NCI-H1417 treated with DMSO at 0.1 percent for 48 hours (cell line): ENCODE results near the gene CHRM3.
"Not testable (repeated sequence)": the region's sequence is repeated elsewhere in the genome, so short reads cannot be mapped to it uniquely, and the experiment has no call there.

Experiments used
- DNase-seq: peaks from one replicate; lab custom pipeline; 2025; lab: John Stamatoyannopoulos, UW

The CHRM3 gene

GRCh38 chr1:239386453-239387303, at the start of gene CHRM3:
CHRM3 (plus strand) TSS chr1:239386568; CDS start chr1:239907452, 520,884 bp downstream.
- peak; percentile 63 for DNase-seq

- no peak for DNase-seq
These were observed 48.5 kb upstream of the CHRM3 start for GRCh38 chr1:239337799-239338430.

DNA sequence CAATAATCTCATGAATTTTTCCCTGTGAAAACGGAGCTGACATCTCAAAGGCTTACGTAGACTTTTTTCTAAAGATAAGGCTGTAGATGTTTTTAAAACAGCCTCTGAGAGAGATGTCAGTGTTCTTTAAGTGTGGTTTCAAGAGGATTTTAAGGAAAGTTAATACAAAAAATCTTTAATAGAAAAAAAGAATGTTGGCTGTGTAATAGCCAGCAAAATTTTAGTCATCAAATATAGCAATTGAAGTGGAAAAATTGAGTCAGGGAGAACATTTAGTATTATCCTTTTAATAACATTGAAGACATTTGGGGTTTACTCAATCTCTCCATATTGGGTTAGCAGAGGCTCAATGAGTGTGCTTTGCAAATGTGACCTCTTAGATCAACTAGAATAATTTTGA, 38.6 kb upstream of the CHRM3 start:
- DNase-seq: no peak

DNA sequence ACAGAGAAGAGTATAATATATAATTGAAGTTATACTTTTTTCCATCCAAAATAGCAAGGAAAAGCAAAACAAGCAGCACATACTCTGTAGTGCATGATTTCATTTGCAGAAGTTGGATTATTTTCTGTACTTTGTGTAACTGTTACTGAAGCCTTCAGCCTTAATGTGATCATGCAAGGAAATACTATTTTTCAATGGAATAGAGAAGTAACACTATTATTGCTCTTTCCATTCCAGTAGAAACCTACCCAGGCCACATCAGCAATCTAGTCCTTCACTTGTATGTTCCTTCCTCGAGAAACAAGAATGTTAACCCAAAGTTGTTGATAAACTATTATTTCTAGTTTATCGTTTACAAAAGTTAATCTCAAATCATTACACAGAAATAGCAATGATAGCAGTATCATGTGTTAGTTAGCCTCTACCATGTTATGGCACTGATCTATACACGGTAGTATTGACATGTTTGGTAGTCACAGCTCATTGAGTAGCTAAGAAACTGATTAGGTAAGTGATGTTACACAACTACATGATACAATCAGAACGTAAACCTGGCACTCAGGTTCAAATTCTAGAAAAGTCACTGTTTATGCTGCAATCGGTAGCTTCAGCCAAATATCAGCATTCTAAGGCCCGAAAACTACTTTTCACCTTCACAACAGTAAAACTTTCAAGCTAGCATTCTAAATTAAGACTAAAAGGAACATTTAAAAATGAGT, 37.6 kb upstream of the CHRM3 start:
- DNase-seq: no peak

DNA sequence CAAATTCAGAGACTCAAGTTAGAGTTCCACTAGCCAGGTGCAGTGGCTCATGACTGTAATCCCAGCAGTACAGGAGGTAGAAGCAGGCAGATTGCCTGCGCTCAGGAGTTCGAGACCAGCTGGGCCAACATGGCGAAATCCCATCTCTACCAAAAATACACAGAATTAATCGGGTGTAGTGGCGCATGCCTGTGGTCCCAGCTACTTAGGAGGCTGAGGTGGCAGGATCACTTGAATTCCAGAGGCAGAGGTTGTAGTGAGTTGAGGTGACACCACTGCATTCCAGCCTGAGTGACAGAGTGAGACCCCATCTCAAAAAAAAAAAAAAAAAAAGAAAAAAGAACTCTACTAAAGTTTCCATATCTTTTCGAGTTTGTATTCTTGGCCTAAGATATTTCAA, 36.7 kb upstream of the CHRM3 start:
- no peak for DNase-seq

- DNase-seq: no peak
These were observed 32.8 kb upstream of the CHRM3 start for GRCh38 chr1:239353536-239353935.

- no peak for DNase-seq
These were observed 32.1 kb upstream of the CHRM3 start for GRCh38 chr1:239354231-239354630.

DNA sequence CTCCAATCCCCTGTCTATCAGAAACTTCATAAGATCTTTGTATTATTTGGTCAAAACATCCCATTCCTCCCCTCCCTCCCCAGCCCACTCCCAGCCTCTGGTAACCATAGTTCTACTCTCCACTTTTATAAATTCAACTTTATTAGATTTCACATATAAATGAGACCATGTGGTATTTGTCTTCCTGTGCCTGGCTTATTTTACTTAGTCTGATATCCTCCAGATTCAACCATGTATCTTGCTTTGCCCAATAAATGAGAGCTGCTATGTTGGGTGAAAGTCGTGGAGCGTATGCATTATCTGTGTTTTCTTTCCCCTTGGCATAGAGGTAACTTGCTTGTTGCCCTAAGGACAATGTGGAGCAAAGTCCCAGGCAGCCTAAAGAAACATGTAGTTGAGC, 28.5 kb upstream of the CHRM3 start:
- DNase-seq: no peak

DNA sequence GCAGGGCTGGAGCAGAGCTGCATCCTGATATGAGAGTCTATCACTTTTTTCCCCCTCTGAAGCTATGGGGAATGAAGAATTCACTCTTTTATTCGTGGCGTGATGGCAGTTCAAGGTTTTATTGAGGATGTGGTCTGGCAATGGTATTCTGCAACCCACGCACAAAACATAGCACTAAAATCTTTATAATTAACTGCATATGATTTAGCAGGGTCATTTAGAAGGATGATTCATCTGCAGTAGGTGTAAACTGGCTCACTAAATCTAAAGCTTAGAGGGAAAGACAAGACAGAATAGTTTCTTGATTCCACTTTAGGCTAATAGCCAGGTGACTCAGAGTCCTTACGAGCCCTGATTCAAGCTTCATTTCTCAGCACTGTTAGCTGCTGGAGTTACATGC, 25.0 kb upstream of the CHRM3 start:
- DNase-seq: no peak

DNA sequence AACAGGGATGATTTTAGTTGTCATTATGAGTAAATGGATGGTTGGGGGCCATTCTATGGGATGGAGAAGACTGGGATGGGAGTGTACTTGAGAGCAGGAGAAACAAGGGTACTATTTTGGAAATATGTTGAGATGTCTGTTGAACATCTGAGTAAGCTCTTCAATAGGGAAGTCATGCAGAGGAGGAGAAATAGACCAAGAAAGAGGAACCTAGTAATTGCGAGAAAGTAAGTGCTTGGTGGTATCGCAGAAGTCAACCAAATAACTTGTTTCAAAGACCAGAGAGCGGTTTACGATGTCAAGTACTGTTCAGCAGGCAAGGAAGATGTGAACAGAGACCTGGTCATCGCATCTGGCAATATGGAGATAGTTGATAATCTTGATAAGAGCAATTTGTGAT, 22.4 kb upstream of the CHRM3 start:
- DNase-seq: no peak

GRCh38 chr1:239367196-239367810, 19.1 kb upstream of the CHRM3 start:
- no peak for DNase-seq

DNA sequence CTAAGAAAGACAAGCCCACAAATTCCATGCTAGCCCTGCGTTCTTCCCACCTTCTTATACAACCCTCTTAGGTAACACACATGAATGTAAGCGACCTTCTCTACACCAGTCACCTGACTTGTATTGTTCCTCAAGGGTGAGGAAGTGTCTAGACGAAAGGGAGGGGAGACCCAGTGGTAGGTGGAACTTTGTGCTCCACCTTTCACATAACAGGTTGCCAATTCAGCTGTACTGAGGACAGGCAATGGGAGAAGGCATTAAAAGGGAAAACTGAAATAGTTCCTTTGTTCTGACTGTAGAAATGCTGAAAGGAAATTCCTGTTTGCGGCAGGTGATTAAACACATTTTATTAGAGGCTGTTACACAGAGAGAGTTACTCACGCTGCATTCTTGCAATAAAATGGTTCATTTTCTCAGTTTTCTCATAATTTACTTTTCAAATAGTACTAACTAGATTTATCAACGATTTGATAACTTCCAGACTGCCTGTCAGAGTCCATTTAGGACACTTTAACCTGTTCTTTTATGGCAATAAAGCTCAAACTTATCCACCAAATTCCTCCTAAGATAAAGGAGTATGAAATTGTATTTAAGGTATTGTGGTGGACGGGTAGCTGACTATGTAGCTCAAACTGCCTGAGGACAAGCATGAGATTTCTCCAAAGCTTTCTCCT, 17.8 kb upstream of the CHRM3 start:
- no peak for DNase-seq

GRCh38 chr1:239370869-239371268, 15.5 kb upstream of the CHRM3 start:
- not testable (repeated sequence) for DNase-seq

DNA sequence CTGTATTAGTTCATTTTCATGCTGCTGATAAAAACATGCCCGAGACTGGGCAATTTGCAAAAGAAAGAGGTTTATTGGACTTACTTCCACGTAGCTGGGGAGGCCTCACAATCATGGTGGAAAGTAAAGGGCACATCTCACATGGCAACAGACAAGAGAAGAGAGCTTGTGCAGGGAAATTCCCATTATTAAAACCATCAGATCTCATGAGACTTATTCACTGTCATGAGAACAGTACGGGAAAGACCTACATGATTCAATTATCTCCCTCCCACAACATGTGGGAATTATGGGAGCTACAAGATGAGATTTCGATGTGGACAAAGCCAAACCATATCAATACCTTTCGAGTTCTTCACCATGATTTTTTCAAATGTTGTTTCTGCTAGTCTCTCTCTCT, 3.7 kb upstream of the CHRM3 start:
- DNase-seq: no peak

DNA sequence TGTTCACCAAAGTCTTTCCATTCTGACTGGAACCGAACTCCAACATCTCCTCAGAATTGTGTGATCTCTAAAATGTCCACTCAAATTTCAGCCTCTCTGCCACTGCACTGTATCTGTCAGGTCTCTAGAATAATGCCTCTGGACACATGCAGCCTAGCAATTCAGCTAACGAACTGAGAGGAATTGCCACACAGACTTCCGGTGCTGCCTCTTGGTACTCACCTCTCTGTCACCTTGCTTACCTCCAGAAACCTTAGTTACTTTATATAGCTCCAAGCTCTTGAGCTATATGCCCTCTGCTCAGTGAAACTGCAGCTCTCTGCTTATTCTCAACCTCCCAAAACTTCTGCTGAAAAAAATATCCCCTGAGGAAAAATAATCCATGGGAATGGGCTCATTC, 2.7 kb upstream of the CHRM3 start:
- no peak for DNase-seq

DNA sequence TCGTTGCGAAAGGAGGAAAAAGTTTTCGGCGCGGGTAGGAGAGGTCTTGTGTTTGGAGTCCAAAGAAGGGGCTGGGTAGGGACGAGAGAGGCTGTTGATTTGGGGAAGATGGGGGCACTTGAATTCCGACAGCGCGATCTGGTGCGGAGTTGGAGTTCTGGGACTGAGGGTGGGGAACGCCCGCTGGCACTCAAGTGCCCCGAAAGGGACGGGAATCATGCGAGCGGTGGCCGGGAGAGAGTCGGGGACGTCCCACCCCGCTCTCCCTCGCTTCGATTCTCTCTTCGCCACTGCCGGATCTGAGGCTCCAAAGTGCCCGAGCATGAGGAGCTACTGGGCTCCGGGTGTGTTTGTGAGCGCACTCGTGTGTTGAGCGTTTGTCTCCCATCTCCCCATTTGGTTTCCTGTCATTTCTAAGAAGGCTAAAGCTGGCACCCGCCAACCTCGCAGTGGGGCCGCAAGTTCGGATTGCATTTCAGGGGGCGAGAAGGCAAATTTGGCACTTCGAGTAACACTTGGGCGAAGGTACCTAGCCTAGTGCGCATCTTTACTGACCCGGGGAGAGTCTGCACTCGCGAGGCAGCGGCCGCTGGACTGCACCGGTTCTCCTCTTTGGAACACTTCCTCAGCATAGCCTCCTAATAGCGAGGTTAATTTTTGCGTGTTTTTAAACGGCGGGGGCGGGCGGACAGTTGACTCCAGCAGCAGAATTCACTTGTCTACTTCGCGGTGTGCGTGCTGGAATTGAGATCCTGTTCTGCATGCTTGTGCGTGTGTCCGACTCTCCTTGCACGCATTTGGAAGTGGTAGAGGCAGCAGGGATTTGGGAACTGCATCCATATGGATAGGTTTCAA, 1.2 kb downstream of the CHRM3 start:
- no peak for DNase-seq

DNA sequence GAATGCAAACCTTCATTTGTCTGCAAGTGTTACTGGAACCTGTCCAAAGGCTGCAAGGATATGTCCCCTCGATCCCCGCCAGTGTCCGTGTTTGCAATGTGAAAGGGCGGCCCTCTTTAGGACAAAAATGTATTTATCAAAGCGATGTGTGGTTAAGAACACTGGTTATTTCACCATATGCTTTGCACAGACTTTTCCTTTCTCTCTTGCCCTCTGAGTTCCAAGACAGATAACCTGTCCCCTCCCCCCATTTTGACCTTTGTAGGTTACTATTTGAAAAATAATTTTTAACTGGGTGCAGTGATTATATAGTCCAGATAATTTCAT, 1.8 kb downstream of the CHRM3 start:
- no peak for DNase-seq

- no peak for DNase-seq
These were observed 2.2 kb downstream of the CHRM3 start for GRCh38 chr1:239388578-239388977.

DNA sequence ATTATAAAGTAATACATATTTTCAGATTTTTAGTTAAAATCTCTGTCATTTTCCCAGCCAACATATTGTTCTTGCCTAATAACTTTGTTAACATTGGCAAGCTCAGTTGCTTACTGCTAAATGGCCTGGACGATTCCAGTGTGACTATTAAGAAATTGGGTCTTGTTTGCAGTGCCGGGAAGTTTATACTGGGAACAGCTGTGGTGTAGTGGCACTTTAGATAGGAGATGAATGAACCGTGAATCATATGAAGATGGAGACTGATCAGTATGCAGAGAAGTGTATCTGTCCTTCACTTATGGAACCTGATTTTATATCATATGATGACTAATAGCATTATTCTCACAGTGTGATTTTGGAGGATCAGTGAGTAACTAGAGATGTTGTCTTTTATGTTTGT, 3.3 kb downstream of the CHRM3 start:
- no peak for DNase-seq

DNA sequence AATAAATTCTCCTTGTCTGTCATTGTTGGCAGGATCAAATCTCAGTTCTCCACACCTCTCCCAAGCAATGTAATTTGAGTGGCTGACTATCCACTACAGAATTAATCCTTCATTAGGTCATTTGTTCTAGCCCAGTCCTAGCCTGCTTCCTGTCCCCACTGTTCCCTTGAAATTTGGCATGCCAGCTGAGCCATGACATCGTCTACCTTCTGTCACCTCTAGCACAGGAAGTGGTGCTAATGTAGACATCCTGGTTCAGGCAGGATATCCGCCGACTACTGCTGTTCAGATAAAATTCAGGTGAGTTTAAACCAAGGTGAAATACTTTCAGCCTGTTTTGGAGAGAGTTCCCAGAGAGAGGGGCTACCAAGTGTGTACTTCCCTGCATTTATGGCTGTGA, 5.9 kb downstream of the CHRM3 start:
- DNase-seq: no peak

DNA sequence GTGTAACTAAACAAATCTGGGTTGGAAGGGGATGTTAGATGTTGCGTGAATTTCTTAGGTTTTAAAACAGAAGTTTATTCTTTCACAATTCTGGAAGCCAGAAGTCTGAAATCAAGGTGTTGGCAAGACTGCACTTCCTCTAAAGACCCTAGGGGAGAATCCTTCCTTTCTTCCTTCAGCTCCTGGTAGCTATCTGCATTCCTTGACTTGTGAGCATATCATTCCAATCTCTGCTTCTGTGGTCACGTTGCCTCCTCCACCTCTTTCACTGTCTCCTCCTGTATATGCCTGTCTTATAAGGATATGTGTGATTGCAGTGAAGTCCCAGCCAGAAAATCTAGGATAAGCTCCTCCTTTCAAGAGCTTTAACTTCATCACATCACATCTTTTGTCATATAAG, 7.7 kb downstream of the CHRM3 start:
- DNase-seq: no peak
